CD14-positive monocyte (primary cell): ENCODE results near the gene PIANP. TPM values are rescaled to one million over a fixed set of nuclear protein-coding genes. Genes with fewer than 3 reads are reported as not detected.

ENCODE experiments used
- DNase-seq, 3 donors: peaks; one replicate each; pipeline ENCODE4 v3.0.0-alpha.2; 2011 to 2022
- H2AFZ ChIP-seq: 2 replicates; pipeline ENCODE4 v1.6.0; 2012; ENCODE audit warnings: mild to moderate bottlenecking, low read depth, low read length, inconsistent platforms; ENCODE audit not compliant: insufficient read depth, poor library complexity, severe bottlenecking
- H3K27ac ChIP-seq, 2 donors: 1 replicate in 1 of 2; 2 replicates in 1 of 2; pipeline ENCODE4 v1.5.1; 2012 to 2013; ENCODE audit warnings: low read length in 2 of 2, control low read depth in 1 of 2, inconsistent platforms in 1 of 2, low read depth in 1 of 2, mild to moderate bottlenecking in 1 of 2
- H3K27me3 ChIP-seq, 2 donors: one replicate each; pipeline versions ENCODE4 v1.6.0 to v1.6.1; 2011 to 2013; ENCODE audit warnings: low read length in 2 of 2; ENCODE audit not compliant: control insufficient read depth in 2 of 2, insufficient read depth in 2 of 2
- H3K36me3 ChIP-seq, 2 donors: replicated peaks in 1 of 2; 1 replicate in 1 of 2; 2 replicates in 1 of 2; pipeline versions ENCODE4 v1.5.1 to v1.6.1; 2012 to 2013; ENCODE audit warnings: low read length in 2 of 2, control low read depth in 1 of 2, inconsistent platforms in 1 of 2, mild to moderate bottlenecking in 1 of 2; ENCODE audit not compliant: insufficient read depth in 2 of 2, control insufficient read depth in 1 of 2
- H3K4me1 ChIP-seq, 2 donors: 1 replicate in 1 of 2; 2 replicates in 1 of 2; pipeline versions ENCODE4 v1.5.1 to v1.6.1; 2012 to 2013; ENCODE audit warnings: low read length in 2 of 2, control low read depth in 1 of 2, inconsistent platforms in 1 of 2, mild to moderate bottlenecking in 1 of 2, moderate library complexity in 1 of 2; ENCODE audit not compliant: insufficient read depth in 2 of 2, control insufficient read depth in 1 of 2
- H3K4me2 ChIP-seq: replicated peaks from 2 replicates; pipeline ENCODE3; 2012; ENCODE audit warnings: low read length, moderate library complexity, mild to moderate bottlenecking; ENCODE audit not compliant: poor library complexity, severe bottlenecking; ENCODE audit errors: extremely low read depth
- H3K4me3 ChIP-seq, 3 experiments: fragments of 200-600 bp in 1 of 3; sonication (generic) in 1 of 3; replicated peaks in 1 of 3; 1 replicate in 2 of 3; 2 replicates in 1 of 3; pipeline ENCODE4 v1.5.1; 2011 to 2013; ENCODE audit warnings: low read length in 3 of 3, mild to moderate bottlenecking in 3 of 3, control low read depth in 2 of 3, low read depth in 2 of 3, inconsistent platforms in 1 of 3, moderate library complexity in 1 of 3
- H3K79me2 ChIP-seq: 2 replicates; pipeline ENCODE4 v1.6.0; 2012; ENCODE audit warnings: mild to moderate bottlenecking, control low read depth, inconsistent platforms, low read length, moderate library complexity; ENCODE audit not compliant: insufficient read depth
- H3K9ac ChIP-seq: 2 replicates; pipeline ENCODE4 v1.6.0; 2017; ENCODE audit warnings: low read length, mild to moderate bottlenecking; ENCODE audit not compliant: insufficient read depth, poor library complexity, severe bottlenecking
- H3K9me3 ChIP-seq, 2 donors: replicated peaks in 1 of 2; 1 replicate in 1 of 2; 2 replicates in 1 of 2; pipeline versions ENCODE4 v1.5.1 to v1.6.1; 2012 to 2013; ENCODE audit warnings: low read length in 2 of 2, control low read depth in 1 of 2; ENCODE audit not compliant: control insufficient read depth in 1 of 2, insufficient read depth in 1 of 2
- H4K20me1 ChIP-seq: 2 replicates; pipeline ENCODE4 v1.6.0; 2012; ENCODE audit warnings: mild to moderate bottlenecking, low read length, control low read depth, moderate library complexity; ENCODE audit not compliant: insufficient read depth
- H3K27ac Mint-ChIP-seq, 7 donors: one replicate each; pipeline ENCODE4 v1.8.0; 2020; ENCODE audit warnings: mild to moderate bottlenecking in 7 of 7, mixed read lengths in 7 of 7, moderate library complexity in 6 of 7, inconsistent platforms in 2 of 7
- H3K27me3 Mint-ChIP-seq, 3 donors: one replicate each; pipeline ENCODE4 v1.8.0; 2021 to 2022; ENCODE audit warnings: low read depth in 3 of 3, mild to moderate bottlenecking in 3 of 3, mixed read lengths in 3 of 3, moderate library complexity in 3 of 3, inconsistent platforms in 1 of 3
- H3K36me3 Mint-ChIP-seq, 2 donors: one replicate each; pipeline ENCODE4 v1.8.0; 2020; ENCODE audit warnings: mixed read lengths in 2 of 2, inconsistent platforms in 1 of 2, mild to moderate bottlenecking in 1 of 2
- H3K4me1 Mint-ChIP-seq: one replicate; pipeline ENCODE4 v1.8.0; 2020; ENCODE audit warnings: mild to moderate bottlenecking, mixed read lengths
- H3K4me3 Mint-ChIP-seq, 2 donors: one replicate each; pipeline ENCODE4 v1.8.0; 2020; ENCODE audit warnings: mild to moderate bottlenecking in 2 of 2, mixed read lengths in 2 of 2, moderate library complexity in 1 of 2
- H3K9me3 Mint-ChIP-seq, 7 donors: one replicate each; pipeline ENCODE4 v1.8.0; 2020 to 2022; ENCODE audit warnings: mixed read lengths in 7 of 7, mild to moderate bottlenecking in 6 of 7, moderate library complexity in 6 of 7, inconsistent platforms in 2 of 7
- WGBS: methylation state at CpG from one replicate; pipeline ENCODE4 v1.1.5; 2013; ENCODE audit warnings: missing lambda C conversion rate; ENCODE audit not compliant: insufficient coverage; 5-methylcytosine and 5-hydroxymethylcytosine counted together
- intact Hi-C, 2 donors: fragments of 100-400 bp; cut with micrococcal nuclease; formaldehyde crosslinking; loops; one replicate each; pipeline versions ENCODE4 v1.15.0 to v1.15.1; 2023
- polyA plus RNA-seq, 3 donors: library from polyadenylated mRNA; depleted of rRNA in 1 of 3; unstranded in 2 of 3; stranded (reverse) in 1 of 3; fragments of 300-500 nt in 2 of 3; fragments of >200 nt in 1 of 3; fragmentation: Illumina TruSeq in 2 of 3; gene quantifications; 1 replicate in 2 of 3; 2 replicates in 1 of 3; pipeline ENCODE4 v1.2.3, GENCODE V29; 2012 to 2021
- TF ChIP-seq, protein P1 (sequence below): fragments of 200-600 bp; IDR thresholded peaks from one replicate; pipeline ENCODE4 v1.8.0; 2022; ENCODE audit warnings: antibody characterized with exemption, mild to moderate bottlenecking

Gene PIANP
- polyA plus RNA-seq, 3 donors, result not detected

DNA sequence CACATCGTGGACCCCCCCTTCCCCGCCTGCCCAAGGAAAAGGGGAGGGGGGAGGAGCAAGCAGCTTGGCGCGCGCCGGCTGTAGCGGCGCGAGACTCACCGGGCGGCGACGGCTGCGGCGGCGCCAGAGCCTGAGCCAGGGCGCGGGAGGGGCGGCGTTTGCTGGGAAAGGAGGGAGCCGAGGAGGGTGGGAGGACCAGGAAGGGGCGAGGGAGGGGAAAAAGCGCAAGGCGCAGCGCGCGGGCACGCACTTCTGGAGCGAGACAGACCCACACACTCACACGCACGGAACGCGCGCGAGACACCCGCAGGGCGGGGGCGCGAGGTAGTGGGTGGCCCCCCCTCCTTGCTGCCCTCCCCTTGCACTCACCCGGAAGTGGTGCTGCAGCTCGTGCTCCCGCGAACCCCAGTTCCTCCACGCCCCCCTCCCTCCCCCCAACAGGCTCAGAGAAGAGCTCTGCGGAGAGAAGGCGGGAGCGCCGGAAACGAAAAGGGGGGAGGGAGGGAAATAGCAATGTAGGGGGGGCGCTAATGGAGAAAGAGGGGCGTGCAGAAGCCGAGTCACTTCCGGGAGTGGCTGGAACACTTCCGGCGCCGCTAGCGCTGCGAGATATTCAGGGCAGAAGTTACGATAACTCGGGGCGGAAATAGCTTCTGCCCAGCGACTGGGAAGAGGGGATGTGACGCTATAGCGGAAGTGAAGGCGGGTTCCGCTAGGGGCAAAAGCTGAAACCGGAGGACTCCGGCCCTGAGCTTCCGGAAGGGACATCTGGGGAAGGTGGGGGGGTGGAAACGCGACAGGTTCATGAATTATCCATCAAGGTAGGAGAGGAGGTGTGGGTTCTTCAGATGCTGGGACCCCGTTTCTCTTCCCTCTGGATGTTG lies 11.4 kb downstream of the PIANP start, which contains the start of gene ZNF384:
Gene ZNF384, minus strand, starts transcription at position 377 of the 884 bp plus-strand sequence. CDS start 9,855 bp downstream, outside the sequence.
- Mint-ChIP-seq H3K36me3 (peaks cover 26 to 28% of the 10 kb centered on the region in 2 donors), H3K27me3 (peaks cover 3 to 6% (median 3%) of the 10 kb centered on the region in 3 donors), H3K4me1 (peaks cover 62% of the 10 kb centered on the region), H3K4me3 (peak within 1 kb of the TSS; percentile 87 to 93), H3K27ac (peak within 1 kb of the TSS; percentile 93 to 98 (median 96)), H3K9me3 (no peaks in the 10 kb centered on the region)
- H3K9ac ChIP-seq, result peak within 1 kb of the TSS; percentile 95
- peaks cover 6 to 18% of the 10 kb centered on the region in 2 donors for H3K36me3 ChIP-seq
- DNase-seq, result peak; percentile 99 to 100 (median 99)
- H3K27ac ChIP-seq, result peak within 1 kb of the TSS; percentile 84 to 95
- H3K4me2 ChIP-seq, result peak within 1 kb of the TSS; percentile 83
- peak within 1 kb of the TSS; percentile 69 to 95 (median 82) for H3K4me3 ChIP-seq
- H4K20me1 ChIP-seq, result peaks cover 21% of the 10 kb centered on the region
- TF ChIP-seq, protein P1, sequence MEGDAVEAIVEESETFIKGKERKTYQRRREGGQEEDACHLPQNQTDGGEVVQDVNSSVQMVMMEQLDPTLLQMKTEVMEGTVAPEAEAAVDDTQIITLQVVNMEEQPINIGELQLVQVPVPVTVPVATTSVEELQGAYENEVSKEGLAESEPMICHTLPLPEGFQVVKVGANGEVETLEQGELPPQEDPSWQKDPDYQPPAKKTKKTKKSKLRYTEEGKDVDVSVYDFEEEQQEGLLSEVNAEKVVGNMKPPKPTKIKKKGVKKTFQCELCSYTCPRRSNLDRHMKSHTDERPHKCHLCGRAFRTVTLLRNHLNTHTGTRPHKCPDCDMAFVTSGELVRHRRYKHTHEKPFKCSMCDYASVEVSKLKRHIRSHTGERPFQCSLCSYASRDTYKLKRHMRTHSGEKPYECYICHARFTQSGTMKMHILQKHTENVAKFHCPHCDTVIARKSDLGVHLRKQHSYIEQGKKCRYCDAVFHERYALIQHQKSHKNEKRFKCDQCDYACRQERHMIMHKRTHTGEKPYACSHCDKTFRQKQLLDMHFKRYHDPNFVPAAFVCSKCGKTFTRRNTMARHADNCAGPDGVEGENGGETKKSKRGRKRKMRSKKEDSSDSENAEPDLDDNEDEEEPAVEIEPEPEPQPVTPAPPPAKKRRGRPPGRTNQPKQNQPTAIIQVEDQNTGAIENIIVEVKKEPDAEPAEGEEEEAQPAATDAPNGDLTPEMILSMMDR, result no peak
- H3K79me2 ChIP-seq, result peaks cover 66% of the 10 kb centered on the region
- 0% methylated on average over 49 of the region's 72 CpGs for WGBS
- no peaks in the 10 kb centered on the region for H3K9me3 ChIP-seq
- no peaks in the 10 kb centered on the region for H3K27me3 ChIP-seq
- peak within 1 kb of the TSS; percentile 80 for H2AFZ ChIP-seq
- intact Hi-C loops, result loop anchor here (1.0 to 10.0 kb wide), 3 partner anchors 26 to 124 kb away; partner anchors contain the start of genes ING4 (in 2 of the 2) and NOP2 (in 1 of the 2)
- peaks cover 36 to 41% of the 10 kb centered on the region in 2 donors for H3K4me1 ChIP-seq

DNA sequence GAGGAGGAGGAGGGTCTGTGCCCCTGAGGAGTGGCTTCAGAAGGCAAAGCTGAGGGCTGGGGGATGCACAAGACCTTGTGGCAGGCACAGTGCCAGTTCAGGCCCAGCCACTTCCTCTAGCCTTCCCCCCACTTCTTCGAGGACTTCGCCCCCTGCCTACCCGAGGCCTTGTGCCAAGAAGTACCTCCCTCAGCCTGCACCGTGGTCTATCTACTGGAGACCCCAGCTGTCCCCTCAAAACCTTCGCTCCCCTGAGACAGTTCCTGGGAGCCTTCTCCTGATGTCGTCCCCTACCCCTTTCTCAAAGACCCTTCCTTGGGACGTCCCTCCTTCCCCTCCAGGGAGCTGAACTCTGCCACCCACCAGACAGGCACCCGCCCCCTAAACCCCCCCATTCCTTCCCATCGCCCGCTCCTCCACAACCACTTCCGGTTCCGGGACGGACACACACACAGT lies 12.0 kb downstream of the PIANP start:
- H3K4me3 ChIP-seq, result peak overlapping the region; percentile 69 to 95 (median 82)
- H3K27ac ChIP-seq, result peak overlapping the region; percentile 84 to 95
- peak overlapping the region; percentile 95 for H3K9ac ChIP-seq
- TF ChIP-seq, protein P1, result no peak
- H3K4me1 ChIP-seq, result peaks cover 36 to 41% of the 10 kb centered on the region in 2 donors
- Mint-ChIP-seq H3K4me1 (peaks cover 62% of the 10 kb centered on the region), H3K27ac (peak overlapping the region; percentile 93 to 98 (median 96)), H3K27me3 (peaks cover 1 to 3% (median 2%) of the 10 kb centered on the region in 3 donors), H3K4me3 (peak overlapping the region; percentile 87 to 93), H3K9me3 (no peaks in the 10 kb centered on the region), H3K36me3 (peaks cover 26 to 32% of the 10 kb centered on the region in 2 donors)
- H3K79me2 ChIP-seq, result peaks cover 73% of the 10 kb centered on the region
- peaks cover 6 to 25% of the 10 kb centered on the region in 2 donors for H3K36me3 ChIP-seq
- 0% methylated on average over 6 of the region's 13 CpGs for WGBS
- intact Hi-C loops, result loop anchor here in 1 of 2 donors (5.0 to 10.0 kb wide), 2 partner anchors 71 to 124 kb away; partner anchors contain the start of gene NOP2
- no peaks in the 10 kb centered on the region for H3K27me3 ChIP-seq
- H2AFZ ChIP-seq, result peak overlapping the region; percentile 80
- peak in 2 of 3 donors; percentile 16 to 43 for DNase-seq
- peaks cover 28% of the 10 kb centered on the region for H4K20me1 ChIP-seq
- H3K9me3 ChIP-seq, result no peaks in the 10 kb centered on the region
- H3K4me2 ChIP-seq, result peak overlapping the region; percentile 83
